Erythroblast (primary cell): ENCODE data around the gene LGMN.

Experiments used
- GATA1 ChIP-seq: IDR thresholded peaks from 2 replicates; pipeline ENCODE4 v1.6.1; 2011; ENCODE audit warnings: low read depth, mild to moderate bottlenecking, control low read depth, low read length, moderate library complexity
- POLR2A ChIP-seq: IDR thresholded peaks from 2 replicates; pipeline ENCODE4 v1.6.1; 2011; ENCODE audit warnings: mild to moderate bottlenecking, low read length

DNA sequence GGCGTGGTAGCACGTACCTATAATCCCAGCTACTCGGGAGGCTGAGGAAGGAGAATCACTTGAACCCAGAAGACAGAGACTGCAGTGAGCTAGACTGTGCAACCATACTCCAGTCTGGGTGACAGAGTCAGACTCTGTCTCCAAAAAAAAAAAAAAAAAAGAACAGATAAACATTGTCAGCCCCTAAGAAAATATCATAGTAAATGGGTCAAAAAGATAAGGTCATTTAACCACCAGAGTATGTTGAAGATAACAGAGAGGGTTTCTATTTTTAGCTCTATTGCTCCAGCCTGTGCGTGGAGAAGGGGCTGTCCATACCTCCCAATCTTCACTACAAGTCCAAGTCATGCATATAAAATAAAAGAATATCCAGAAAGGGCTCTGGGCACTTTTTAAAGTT lies 15.4 kb downstream of the LGMN start:
- TF ChIP-seq POLR2A = no peak
- TF ChIP-seq GATA1 = no peak
